CD4-positive, alpha-beta memory T cell (primary cell): Measurements from ENCODE around the gene MARK3. TPM values are rescaled to one million over a fixed set of nuclear protein-coding genes. Genes with fewer than 3 reads are reported as not detected.
A peak's percentile ranks its signal among the peaks of the same experiment; 100 is the strongest.
"Not testable (repeated sequence)": the region's sequence is repeated elsewhere in the genome, so short reads cannot be mapped to it uniquely, and the experiment has no call there.

Experiments used
- CTCF ChIA-PET: fragments of 350-600 bp; sonication (Branson Sonifier 250); formaldehyde crosslinking; loops from one replicate; lab custom pipeline; 2021; ENCODE audit warnings: inconsistent platforms; ENCODE audit not compliant: partially characterized antibody; lab: Charles Lee
- POLR2A ChIA-PET: fragments of 350-600 bp; sonication (Branson Sonifier 250); formaldehyde crosslinking; loops from one replicate; lab custom pipeline; 2021; ENCODE audit not compliant: partially characterized antibody; lab: Charles Lee
- DNase-seq, 5 donors: peaks; one replicate each; pipeline versions ENCODE4 v3.0.0 to v3.0.0-alpha.2; 2020 to 2022; ENCODE audit warnings: mixed read lengths in 1 of 5
- H3K27ac ChIP-seq: one replicate; pipeline ENCODE4 v1.7.0; 2013; ENCODE audit warnings: low read depth, low read length
- H3K27me3 ChIP-seq: 2 replicates; pipeline ENCODE4 v1.7.0; 2013; ENCODE audit warnings: mild to moderate bottlenecking, low read length, moderate library complexity; ENCODE audit not compliant: insufficient read depth
- H3K36me3 ChIP-seq: 2 replicates; pipeline ENCODE4 v1.7.0; 2013; ENCODE audit warnings: mild to moderate bottlenecking, low read length, moderate library complexity; ENCODE audit not compliant: insufficient read depth
- H3K4me1 ChIP-seq: 2 replicates; pipeline ENCODE4 v1.7.0; 2013; ENCODE audit warnings: mild to moderate bottlenecking, low read length, moderate library complexity; ENCODE audit not compliant: insufficient read depth
- H3K4me3 ChIP-seq, 2 donors: one replicate each; pipeline ENCODE4 v1.7.0; 2013; ENCODE audit warnings: low read length in 2 of 2, mild to moderate bottlenecking in 1 of 2
- H3K9me3 ChIP-seq, 2 donors: one replicate each; pipeline ENCODE4 v1.7.0; 2013; ENCODE audit warnings: low read length in 2 of 2, control low read depth in 1 of 2; ENCODE audit not compliant: control insufficient read depth in 1 of 2
- H3K27ac Mint-ChIP-seq, 7 donors: one replicate each; pipeline ENCODE4 v1.8.0; 2020 to 2021; ENCODE audit warnings: mixed read lengths in 7 of 7, mild to moderate bottlenecking in 6 of 7, inconsistent platforms in 3 of 7, moderate library complexity in 3 of 7
- H3K27me3 Mint-ChIP-seq, 2 donors: one replicate each; pipeline ENCODE4 v1.8.0; 2020 to 2021; ENCODE audit warnings: mixed read lengths in 2 of 2
- H3K36me3 Mint-ChIP-seq, 2 donors: one replicate each; pipeline ENCODE4 v1.8.0; 2020 to 2021; ENCODE audit warnings: mixed read lengths in 2 of 2, inconsistent platforms in 1 of 2, mild to moderate bottlenecking in 1 of 2
- H3K4me1 Mint-ChIP-seq, 4 donors: one replicate each; pipeline ENCODE4 v1.8.0; 2020 to 2021; ENCODE audit warnings: mixed read lengths in 4 of 4, mild to moderate bottlenecking in 1 of 4
- H3K4me3 Mint-ChIP-seq, 8 donors: one replicate each; pipeline ENCODE4 v1.8.0; 2020 to 2021; ENCODE audit warnings: mixed read lengths in 8 of 8, mild to moderate bottlenecking in 7 of 8, moderate library complexity in 6 of 8, inconsistent platforms in 3 of 8
- H3K9me3 Mint-ChIP-seq, 8 donors: one replicate each; pipeline ENCODE4 v1.8.0; 2020 to 2021; ENCODE audit warnings: mixed read lengths in 8 of 8, mild to moderate bottlenecking in 5 of 8, inconsistent platforms in 3 of 8, moderate library complexity in 1 of 8
- intact Hi-C: fragments of 100-400 bp; cut with micrococcal nuclease; formaldehyde crosslinking; loops from one replicate; pipeline ENCODE4 v1.15.1; 2023
- polyA plus RNA-seq, 2 donors: library from polyadenylated mRNA; unstranded; fragments of 300-500 nt; fragmentation: Illumina TruSeq; gene quantifications; one replicate each; pipeline ENCODE4 v1.2.3, GENCODE V29; 2021
- total RNA-seq, 2 experiments: library from RNA; stranded (reverse); gene quantifications; one replicate each; pipeline ENCODE4 v1.2.3, GENCODE V29; 2021

Gene MARK3
- total and polyA plus RNA-seq, 4 experiments from 2014 or later = 18.4 to 113 (median 76.2) TPM

DNA sequence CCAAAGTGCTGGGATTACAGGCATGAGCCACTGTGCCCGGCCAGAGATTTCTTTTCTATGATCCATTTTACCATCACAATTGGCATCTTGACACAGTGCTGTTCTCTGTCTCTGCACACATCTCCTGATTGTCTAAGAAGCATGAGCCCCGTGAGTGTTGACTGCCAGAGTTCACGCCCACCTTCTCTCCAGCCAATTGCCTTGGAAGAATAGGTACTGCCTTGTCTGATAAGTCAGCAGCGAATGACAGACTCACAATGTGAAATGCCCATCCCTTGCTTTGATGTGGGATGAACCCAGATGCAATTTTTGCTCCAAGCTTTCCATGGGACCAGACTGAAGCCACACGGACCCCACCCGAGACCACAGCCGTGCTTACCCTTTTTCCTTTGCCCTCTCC, 31.9 kb upstream of the MARK3 start:
- Mint-ChIP-seq H3K27me3 (peaks cover 1 to 14% of the 10 kb centered on the region in 2 donors), H3K9me3 (no peaks in the 10 kb centered on the region)

DNA sequence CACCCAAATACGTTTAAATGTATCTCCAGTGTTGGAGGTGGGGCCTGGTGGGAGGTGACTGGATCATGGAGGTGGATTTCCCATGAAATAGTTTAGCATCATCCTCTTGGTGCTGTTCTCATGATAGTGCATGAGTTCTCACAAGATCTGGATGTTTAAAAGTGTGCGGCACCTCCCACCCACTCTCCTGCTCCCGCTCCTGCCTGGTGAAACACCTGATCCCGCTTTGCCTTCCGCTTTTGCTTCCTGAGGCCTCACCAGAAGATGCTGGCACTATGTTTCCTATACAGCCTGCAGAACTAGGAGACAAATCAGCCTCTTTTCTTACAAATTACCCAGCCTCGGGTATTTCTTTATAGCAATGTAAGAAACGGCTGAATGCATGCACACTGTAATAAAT, 31.1 kb upstream of the MARK3 start:
- H3K27ac Mint-ChIP-seq = no peak overlapping the region
- Histone ChIP-seq H3K4me1 (no peaks in the 10 kb centered on the region), H3K36me3 (no peaks in the 10 kb centered on the region), H3K4me3 (no peak overlapping the region), H3K9me3 (no peaks in the 10 kb centered on the region), H3K27ac (no peak overlapping the region), H3K27me3 (no peaks in the 10 kb centered on the region)
- CTCF ChIA-PET = interaction anchor here (0.8 to 1.4 kb wide), 2 partner anchors 37 to 39 kb away, joined by 3 to 5 read pairs; no protein-coding TSS in a partner anchor
- H3K36me3 Mint-ChIP-seq = no peaks in the 10 kb centered on the region
- H3K4me1 Mint-ChIP-seq = peaks cover 2 to 6% (median 3%) of the 10 kb centered on the region in 4 donors
- intact Hi-C loops = no loop called here
- H3K9me3 Mint-ChIP-seq = no peaks in the 10 kb centered on the region
- POLR2A ChIA-PET = no interaction called here
- no peak overlapping the region for H3K4me3 Mint-ChIP-seq
- H3K27me3 Mint-ChIP-seq = peaks cover 1 to 14% of the 10 kb centered on the region in 2 donors
- no peak for DNase-seq

More for the DNA sequence above, 31.9 kb upstream of the MARK3 start:
- Histone ChIP-seq H3K27ac (no peak overlapping the region), H3K27me3 (no peaks in the 10 kb centered on the region), H3K4me3 (no peak overlapping the region), H3K4me1 (no peaks in the 10 kb centered on the region), H3K9me3 (no peaks in the 10 kb centered on the region), H3K36me3 (no peaks in the 10 kb centered on the region)
- CTCF ChIA-PET = no interaction called here
- no peak overlapping the region for H3K27ac Mint-ChIP-seq
- peaks cover 2 to 6% (median 3%) of the 10 kb centered on the region in 4 donors for H3K4me1 Mint-ChIP-seq
- POLR2A ChIA-PET = no interaction called here
- H3K4me3 Mint-ChIP-seq = no peak overlapping the region
- no peak for DNase-seq
- intact Hi-C loops = no loop called here
- no peaks in the 10 kb centered on the region for H3K36me3 Mint-ChIP-seq

DNA sequence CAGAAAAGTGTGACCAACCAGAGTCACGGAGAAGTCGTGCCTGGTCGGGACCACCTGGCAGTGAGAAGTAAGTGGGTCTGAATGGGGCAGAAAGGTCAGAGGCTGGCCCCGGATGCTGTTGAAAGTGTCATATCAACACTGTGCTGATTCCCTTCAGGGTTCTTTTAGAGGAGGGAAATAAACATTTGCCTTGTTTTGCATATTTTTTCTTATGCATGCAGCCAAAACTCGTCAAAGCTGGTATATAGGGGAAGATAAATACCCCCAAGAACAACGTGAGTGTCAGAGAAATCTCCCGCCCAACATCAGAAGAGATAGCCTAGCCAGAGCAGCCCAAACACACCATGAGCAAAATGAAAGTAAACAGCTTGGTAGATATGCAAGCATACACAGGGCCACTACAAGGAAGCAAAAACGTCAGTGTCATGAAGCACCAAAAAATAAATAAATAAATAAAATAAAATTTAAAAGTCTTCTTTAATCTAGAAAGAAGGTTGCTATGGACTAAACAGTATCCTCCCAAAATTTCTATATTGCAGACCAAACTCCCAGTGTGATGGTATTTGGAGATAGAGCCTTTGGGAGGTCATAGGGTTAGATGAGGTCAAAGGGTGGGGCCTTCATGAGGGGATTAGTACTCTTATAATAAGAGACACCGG, 29.1 kb upstream of the MARK3 start:
- Histone ChIP-seq H3K36me3 (no peaks in the 10 kb centered on the region), H3K4me3 (no peak overlapping the region), H3K9me3 (no peaks in the 10 kb centered on the region), H3K4me1 (no peaks in the 10 kb centered on the region), H3K27ac (no peak overlapping the region), H3K27me3 (no peaks in the 10 kb centered on the region)
- no peak overlapping the region for H3K27ac Mint-ChIP-seq
- no peak for DNase-seq
- H3K4me1 Mint-ChIP-seq = peaks cover 2 to 6% (median 3%) of the 10 kb centered on the region in 4 donors
- H3K4me3 Mint-ChIP-seq = peak overlapping the region in 2 of 8 donors; percentile 2 to 29
- intact Hi-C loops = no loop called here
- no peaks in the 10 kb centered on the region for H3K9me3 Mint-ChIP-seq
- POLR2A ChIA-PET = no interaction called here
- H3K36me3 Mint-ChIP-seq = no peaks in the 10 kb centered on the region
- CTCF ChIA-PET = interaction anchor here (0.6 to 1.6 kb wide), 2 partner anchors 14 to 35 kb away, joined by 3 to 6 read pairs; no protein-coding TSS in a partner anchor
- peaks cover 1 to 21% of the 10 kb centered on the region in 2 donors for H3K27me3 Mint-ChIP-seq

DNA sequence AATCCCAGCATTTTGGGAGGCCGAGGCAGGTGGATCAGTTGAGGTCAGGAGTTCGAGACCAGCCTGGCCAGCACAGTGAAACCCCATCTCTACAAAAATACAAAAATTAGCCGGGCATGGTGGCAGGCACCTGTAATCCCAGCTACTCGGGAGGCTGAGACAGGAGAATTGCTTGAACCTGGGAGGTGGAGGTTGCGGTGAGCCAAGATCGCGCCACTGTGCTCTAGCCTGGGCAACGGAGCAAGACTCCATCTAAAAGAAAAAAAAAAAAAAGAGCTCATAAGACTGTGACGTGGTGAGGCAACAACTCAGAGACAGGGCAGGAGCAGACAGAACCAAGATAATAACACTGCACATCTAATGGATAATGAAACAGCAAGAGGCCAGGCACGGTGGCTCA, 27.7 kb upstream of the MARK3 start:
- POLR2A ChIA-PET, intact Hi-C loops, H3K27ac ChIP-seq, H3K4me1 ChIP-seq, H3K36me3 Mint-ChIP-seq, H3K4me3 ChIP-seq, H3K27ac Mint-ChIP-seq, H3K9me3 ChIP-seq, DNase-seq, H3K36me3 ChIP-seq, H3K4me3 Mint-ChIP-seq, H3K27me3 ChIP-seq, H3K4me1 Mint-ChIP-seq: not testable (repeated sequence)
- Mint-ChIP-seq H3K27me3 (peaks cover 1 to 19% of the 10 kb centered on the region in 2 donors), H3K9me3 (peaks cover 0 to 13% (median 4%) of the 10 kb centered on the region in 8 donors)
- CTCF ChIA-PET = interaction anchor here (0.6 to 1.6 kb wide), 3 partner anchors 12 to 271 kb away, joined by 3 to 6 read pairs (median 3); partner anchors contain the start of gene KLC1

DNA sequence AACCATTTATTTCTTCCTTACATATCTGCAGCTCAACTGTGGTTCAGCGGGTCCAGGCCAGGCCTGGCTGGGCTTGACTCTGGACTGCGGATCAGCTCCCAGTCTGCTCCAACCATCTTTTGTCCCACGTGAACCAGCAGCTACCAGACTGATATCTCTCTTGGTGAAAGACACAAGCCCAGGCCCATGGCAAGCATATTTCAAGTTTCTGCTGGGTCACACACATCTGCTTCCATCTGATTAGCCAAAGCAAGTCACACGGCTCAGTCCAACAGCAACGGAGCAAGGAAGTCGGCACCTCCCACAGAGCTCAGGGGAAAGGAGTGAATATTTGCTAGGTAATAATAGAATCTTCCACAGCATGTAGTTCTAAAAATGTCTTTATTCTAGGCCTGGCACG, 24.7 kb upstream of the MARK3 start:
- Mint-ChIP-seq H3K36me3 (peaks cover 7 to 8% of the 10 kb centered on the region in 2 donors), H3K9me3 (peaks cover 5 to 33% (median 22%) of the 10 kb centered on the region in 8 donors), H3K27ac (no peak overlapping the region), H3K4me3 (no peak overlapping the region), H3K27me3 (peaks cover 1 to 16% of the 10 kb centered on the region in 2 donors), H3K4me1 (peaks cover 2 to 6% (median 3%) of the 10 kb centered on the region in 4 donors)
- Histone ChIP-seq H3K27ac (no peak overlapping the region), H3K36me3 (no peaks in the 10 kb centered on the region), H3K4me1 (no peaks in the 10 kb centered on the region), H3K4me3 (no peak overlapping the region), H3K27me3 (no peaks in the 10 kb centered on the region), H3K9me3 (no peaks in the 10 kb centered on the region)
- no peak for DNase-seq
- intact Hi-C loops = no loop called here
- ChIA-PET POLR2A (no interaction called here), CTCF (interaction anchor here (1.2 kb wide), 1 partner anchor 32 kb away, joined by 3 read pairs; no protein-coding TSS in a partner anchor)

DNA sequence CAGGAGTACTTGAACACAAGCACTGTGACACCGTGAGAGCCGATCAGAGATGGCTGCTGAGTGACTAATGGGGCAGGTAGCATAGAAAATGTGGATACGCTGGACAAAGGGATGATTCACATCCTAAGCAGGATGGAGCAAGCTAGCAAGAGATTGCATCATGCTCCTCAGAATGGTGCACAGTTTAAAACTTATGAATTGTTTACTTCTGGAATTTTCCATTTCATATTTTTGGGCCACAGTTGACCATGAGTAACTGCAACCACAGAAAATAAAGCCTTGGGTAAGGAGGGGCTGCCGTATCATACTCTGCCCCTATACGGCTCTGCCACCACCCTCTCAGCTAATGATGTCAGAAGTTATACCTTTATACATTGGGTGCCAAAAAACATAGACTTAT, 23.3 kb upstream of the MARK3 start:
- H3K4me3 Mint-ChIP-seq = no peak overlapping the region

GRCh38 chr14:103362780-103363179, 22.4 kb upstream of the MARK3 start:
- no peak overlapping the region for H3K27ac ChIP-seq
- H3K4me3 ChIP-seq = no peak overlapping the region
- ChIA-PET POLR2A (no interaction called here), CTCF (no interaction called here)
- peaks cover under 1 to 12% of the 10 kb centered on the region in 2 donors for H3K27me3 Mint-ChIP-seq
- intact Hi-C loops = no loop called here
- no peak overlapping the region for H3K4me3 Mint-ChIP-seq
- H3K27ac Mint-ChIP-seq = no peak overlapping the region
- no peak for DNase-seq
- peaks cover 7 to 8% of the 10 kb centered on the region in 2 donors for H3K36me3 Mint-ChIP-seq
- H3K9me3 ChIP-seq = no peaks in the 10 kb centered on the region
- no peaks in the 10 kb centered on the region for H3K36me3 ChIP-seq
- peaks cover 5 to 33% (median 22%) of the 10 kb centered on the region in 8 donors for H3K9me3 Mint-ChIP-seq
- no peaks in the 10 kb centered on the region for H3K27me3 ChIP-seq
- no peaks in the 10 kb centered on the region for H3K4me1 ChIP-seq
- no peaks in the 10 kb centered on the region for H3K4me1 Mint-ChIP-seq

More for the DNA sequence above, 23.3 kb upstream of the MARK3 start:
- Histone ChIP-seq H3K4me3 (no peak overlapping the region), H3K27ac (no peak overlapping the region), H3K4me1 (no peaks in the 10 kb centered on the region), H3K36me3 (no peaks in the 10 kb centered on the region), H3K9me3 (no peaks in the 10 kb centered on the region), H3K27me3 (no peaks in the 10 kb centered on the region)
- H3K27ac Mint-ChIP-seq = no peak overlapping the region
- peaks cover 0 to 3% (median 0%) of the 10 kb centered on the region in 4 donors for H3K4me1 Mint-ChIP-seq
- POLR2A ChIA-PET = no interaction called here
- H3K36me3 Mint-ChIP-seq = peaks cover 7 to 8% of the 10 kb centered on the region in 2 donors
- CTCF ChIA-PET = no interaction called here
- H3K9me3 Mint-ChIP-seq = peaks cover 5 to 33% (median 22%) of the 10 kb centered on the region in 8 donors
- peaks cover 0 to 16% of the 10 kb centered on the region in 2 donors for H3K27me3 Mint-ChIP-seq
- intact Hi-C loops = no loop called here
- no peak for DNase-seq
